RKO (cell line): ENCODE measurements around the gene FAM3B.
"Not testable (repeated sequence)": the region's sequence is repeated elsewhere in the genome, so short reads cannot be mapped to it uniquely, and the experiment has no call there.

Experiments
- DNase-seq: peaks from one replicate; pipeline ENCODE4 v3.0.0-alpha.2; 2016; ENCODE audit warnings: low spot score

The FAM3B gene, protein sequence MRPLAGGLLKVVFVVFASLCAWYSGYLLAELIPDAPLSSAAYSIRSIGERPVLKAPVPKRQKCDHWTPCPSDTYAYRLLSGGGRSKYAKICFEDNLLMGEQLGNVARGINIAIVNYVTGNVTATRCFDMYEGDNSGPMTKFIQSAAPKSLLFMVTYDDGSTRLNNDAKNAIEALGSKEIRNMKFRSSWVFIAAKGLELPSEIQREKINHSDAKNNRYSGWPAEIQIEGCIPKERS

GRCh38 chr21:41316200-41317062 is at the start of gene FAM3B:
FAM3B (plus strand) TSS chr21:41316801; CDS start chr21:41316880, 79 bp downstream.
- DNase-seq = no peak

DNA sequence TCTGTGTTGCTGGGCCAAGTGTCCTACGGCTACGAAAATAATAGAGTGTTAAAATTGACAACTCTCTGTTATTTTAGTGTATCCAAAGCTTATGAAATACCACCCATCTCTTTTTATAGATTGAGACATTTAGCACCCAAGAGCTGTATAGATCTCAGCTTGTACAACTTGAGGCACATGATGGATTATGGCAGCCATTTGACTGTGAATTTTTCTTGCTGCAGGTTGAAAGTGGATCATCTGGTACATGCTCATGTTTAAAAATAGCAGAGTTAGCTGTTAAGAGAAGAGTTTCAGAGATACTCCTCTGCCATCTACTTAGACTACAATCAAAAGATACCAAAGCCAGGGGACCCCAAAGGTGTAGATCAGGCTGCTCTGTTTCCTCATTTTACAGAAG is 49.3 kb upstream of the FAM3B start:
- no peak for DNase-seq

- no peak for DNase-seq
Observed at GRCh38 chr21:41269535-41269934, 47.1 kb upstream of the FAM3B start.

- no peak for DNase-seq
Observed at GRCh38 chr21:41277196-41277595, 39.4 kb upstream of the FAM3B start.

- DNase-seq = no peak
Observed at GRCh38 chr21:41277846-41278245, 38.8 kb upstream of the FAM3B start.

GRCh38 chr21:41280115-41280919 is 36.3 kb upstream of the FAM3B start:
- DNase-seq = no peak

GRCh38 chr21:41282412-41282811 is 34.2 kb upstream of the FAM3B start:
- DNase-seq = no peak

GRCh38 chr21:41283211-41283818 is 33.3 kb upstream of the FAM3B start:
- peak; percentile 75 for DNase-seq

DNA sequence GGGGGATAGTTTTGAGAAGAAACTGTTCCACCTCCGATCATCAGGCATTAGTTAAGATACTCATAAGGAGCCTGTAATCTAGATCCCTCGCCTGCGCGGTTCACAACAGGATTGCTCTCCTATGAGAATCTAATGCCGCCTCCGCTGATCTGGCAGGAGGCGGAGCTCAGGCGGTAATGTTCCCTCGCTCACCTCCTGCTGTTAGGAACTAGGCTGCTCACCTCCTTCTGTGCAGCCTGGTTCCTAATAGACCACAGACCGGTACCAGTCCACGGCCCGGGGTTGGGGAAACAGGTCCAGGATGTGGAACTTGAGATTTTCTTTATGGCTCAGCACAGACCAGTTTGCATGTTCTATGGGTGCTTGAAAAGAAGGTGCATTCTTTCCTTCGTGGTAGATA is 27.2 kb upstream of the FAM3B start:
- no peak for DNase-seq

DNA sequence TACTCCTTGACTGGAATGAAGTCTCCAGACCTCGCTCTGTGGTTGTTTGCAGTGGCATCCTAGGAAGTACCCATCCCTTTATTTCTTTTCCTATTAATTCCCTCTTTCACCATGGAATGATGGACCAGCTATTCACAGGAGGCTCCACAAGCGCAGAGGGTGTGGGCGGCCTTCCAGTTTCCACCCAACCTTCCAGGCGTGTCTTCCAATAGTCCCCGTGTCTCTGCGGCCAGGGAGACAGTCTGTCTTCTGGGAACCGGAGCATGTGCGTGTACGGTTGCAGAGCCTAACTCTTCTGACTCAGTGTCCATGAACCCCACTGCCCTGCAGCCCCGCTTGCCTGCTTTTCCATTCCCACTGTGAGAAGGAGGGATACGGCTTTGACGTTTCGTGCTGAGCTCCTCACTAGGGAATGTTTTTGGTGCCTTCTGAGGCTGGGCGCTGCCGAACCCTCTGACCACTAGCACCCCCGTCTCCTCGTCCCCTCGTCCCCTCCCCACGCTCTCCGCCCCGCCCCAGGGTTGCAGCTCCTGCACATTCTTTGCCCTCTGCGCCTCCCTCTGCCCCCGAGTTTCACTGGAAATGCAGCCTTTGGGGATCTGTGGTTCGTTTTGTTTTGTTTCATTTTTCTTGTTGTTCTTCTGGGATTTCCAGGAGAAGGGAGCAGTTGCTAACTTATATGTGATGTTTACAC is 26.3 kb upstream of the FAM3B start:
- no peak for DNase-seq

DNA sequence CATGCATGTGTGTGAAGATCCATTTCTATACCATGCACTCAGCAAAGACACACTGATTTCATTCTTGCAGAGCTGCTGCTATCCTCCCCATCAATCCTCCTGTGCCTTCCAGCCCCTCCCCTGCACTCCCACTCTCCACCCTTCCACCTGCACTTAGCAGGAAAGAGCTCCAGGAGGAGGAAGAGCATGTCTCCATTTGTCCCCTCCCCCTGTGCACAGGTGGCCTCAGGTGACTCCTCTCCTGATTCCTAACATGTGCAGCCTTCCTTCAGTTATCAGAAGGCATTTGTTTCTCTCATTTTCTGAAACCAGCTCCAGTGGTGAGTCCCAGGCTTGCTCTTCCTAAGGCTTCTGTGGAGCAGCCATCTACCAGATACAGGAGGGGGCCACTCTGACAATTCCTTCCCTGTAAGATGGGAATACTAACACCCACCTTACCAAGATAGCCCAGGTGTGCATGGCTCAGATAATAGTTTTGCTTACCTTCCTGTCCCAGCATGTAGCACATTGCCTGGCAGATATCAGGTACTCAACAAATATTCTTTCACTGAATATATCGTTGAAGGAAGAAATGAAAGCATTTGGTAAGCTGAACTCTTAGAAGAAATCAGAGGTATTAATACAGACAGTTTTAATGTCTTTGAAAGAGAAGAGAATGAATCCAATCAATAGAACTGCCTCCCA is 21.9 kb upstream of the FAM3B start:
- DNase-seq = no peak

DNA sequence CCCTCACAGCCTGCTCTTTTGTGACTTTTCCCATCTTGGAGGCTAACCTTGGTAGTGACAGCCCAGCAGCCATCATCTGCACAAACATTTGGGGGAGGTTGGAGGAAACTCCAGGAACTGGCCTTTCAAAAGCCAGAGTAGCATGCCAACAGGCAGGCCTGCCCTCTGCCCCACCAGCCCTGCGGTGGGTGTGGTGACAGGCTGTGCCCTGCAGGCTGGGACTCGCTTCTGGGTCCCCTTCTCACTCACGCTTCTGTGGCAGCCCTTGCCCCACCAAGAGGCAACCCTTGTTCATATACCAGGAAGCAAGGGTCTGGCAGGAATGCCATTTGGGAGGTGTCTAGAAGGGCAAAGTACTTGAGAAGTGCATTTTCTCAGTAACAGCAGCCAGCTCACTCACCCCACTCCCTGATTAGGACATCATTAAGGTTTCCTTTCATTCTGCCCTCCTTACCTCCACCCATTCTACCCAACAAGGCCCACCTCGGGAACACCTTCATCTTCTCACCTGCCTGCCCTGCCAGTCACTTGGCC is 20.8 kb upstream of the FAM3B start:
- no peak for DNase-seq

GRCh38 chr21:41302976-41303375 is 13.6 kb upstream of the FAM3B start:
- no peak for DNase-seq

GRCh38 chr21:41304068-41304720 is 12.4 kb upstream of the FAM3B start:
- DNase-seq = no peak

DNA sequence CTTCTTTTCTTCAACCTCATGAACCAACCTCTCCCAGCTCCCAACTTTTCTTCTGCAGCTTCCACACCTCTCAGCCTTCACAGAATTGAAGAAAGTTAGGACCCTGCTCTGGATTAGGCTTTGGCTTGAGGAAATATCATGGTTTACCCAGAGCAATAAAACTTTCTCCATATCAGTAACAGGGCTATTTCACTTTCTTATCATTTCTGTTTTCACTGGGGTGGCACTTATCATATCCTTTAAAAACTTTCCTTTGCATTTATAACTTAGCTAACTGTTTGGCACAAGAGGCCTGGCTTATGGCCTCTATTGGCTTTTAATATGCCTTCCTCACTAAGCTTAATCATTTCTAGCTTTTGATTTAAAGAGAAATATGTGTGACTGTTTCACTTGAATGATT is 9.4 kb upstream of the FAM3B start:
- no peak for DNase-seq

DNA sequence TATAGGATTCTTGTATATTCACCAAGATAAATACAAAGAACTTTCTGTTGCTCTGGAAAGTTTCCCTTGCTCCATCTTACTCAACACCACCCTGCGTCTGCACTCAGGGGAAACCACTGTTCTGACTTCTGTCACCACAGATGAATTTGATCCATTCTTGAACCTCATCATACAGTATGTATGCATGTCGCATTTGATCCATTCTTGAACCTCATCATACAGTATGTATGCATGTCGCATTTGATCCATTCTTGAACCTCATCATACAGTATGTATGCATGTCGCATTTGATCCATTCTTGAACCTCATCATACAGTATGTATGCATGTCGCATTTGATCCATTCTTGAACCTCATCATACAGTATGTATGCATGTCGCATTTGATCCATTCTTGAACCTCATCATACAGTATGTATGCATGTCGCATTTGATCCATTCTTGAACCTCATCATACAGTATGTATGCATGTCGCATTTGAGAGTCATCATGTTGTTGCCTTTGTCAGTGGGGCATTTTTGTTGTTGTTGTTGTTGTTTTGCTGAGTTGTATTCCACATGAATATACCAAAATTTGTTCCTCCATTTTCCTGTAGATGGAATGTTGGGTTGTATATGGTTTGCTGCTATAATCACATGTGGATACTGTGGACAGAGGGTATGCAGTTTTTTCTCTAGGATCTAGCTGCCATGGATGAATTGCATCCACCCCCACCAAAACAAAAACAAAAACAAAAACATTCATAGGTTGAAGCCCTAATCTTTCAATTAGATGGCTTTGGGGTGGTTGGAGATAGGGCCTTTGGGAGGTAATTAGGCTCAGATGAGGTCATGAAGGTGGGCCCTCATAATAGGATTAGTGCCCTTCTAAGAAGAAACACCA is 3.1 kb upstream of the FAM3B start:
- DNase-seq = not testable (repeated sequence)

GRCh38 chr21:41315726-41316125 is 875 bp upstream of the FAM3B start:
- no peak for DNase-seq

- no peak for DNase-seq
Observed at GRCh38 chr21:41317063-41317392, 427 bp downstream of the FAM3B start.

DNA sequence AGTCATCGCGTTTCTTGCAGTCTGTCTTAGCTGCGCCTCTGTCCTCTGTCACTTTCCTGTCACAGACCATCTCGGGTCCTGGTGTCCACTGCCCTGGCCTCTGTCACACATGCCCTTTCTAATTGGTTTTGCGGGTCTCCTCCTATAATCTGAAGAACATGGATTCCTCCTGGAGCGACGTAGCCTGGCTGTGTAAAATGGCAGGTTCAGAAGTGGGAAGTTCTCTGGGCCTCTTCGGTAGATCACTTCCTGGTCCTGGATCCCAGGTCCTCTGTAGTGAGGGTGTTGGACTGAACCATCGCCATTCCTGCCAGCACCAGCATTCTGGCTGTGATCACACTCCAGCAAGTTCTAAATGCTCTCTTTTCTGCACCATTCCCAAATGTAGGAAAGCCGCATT is 857 bp downstream of the FAM3B start:
- no peak for DNase-seq
